Measurements from ENCODE around the gene CRYBA2.

DNA sequence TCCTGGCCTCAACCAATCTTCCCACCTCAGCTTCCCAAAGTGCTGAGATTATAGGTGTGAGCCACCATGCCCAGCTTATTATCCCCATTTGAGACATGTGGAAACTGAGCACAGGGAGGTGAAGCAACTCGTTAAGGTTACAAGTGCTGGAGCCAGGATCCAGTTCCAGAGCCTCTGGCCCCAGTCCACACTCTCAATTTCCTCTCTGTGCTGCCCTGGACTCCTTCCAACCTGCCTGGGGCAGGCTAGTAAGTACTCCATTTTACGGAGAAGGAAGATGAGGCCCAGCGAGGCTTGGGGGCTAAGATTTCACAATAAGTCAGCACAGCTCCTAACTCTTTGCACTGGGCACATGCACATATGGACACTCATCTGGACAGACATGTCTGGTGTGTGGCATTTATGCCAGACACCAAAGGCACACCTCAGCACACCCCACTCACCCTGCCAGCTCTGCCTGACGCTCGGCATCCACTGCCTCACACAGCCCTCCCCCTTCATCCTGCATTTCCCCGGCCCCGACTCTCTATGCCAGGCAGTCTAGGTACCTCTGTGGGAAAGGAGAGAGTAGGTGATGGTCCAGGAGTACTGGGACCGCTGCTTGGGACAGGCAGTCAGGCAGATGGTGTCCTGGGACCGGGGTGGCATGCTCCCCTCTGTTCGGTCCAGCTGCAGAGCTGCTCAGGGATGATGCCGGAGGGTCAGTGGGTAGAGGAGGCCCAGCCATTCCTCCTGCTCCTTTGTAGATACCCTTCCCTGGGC lies 27.6 kb upstream of the CRYBA2 start:
- TF ChIP-seq, protein P1, sequence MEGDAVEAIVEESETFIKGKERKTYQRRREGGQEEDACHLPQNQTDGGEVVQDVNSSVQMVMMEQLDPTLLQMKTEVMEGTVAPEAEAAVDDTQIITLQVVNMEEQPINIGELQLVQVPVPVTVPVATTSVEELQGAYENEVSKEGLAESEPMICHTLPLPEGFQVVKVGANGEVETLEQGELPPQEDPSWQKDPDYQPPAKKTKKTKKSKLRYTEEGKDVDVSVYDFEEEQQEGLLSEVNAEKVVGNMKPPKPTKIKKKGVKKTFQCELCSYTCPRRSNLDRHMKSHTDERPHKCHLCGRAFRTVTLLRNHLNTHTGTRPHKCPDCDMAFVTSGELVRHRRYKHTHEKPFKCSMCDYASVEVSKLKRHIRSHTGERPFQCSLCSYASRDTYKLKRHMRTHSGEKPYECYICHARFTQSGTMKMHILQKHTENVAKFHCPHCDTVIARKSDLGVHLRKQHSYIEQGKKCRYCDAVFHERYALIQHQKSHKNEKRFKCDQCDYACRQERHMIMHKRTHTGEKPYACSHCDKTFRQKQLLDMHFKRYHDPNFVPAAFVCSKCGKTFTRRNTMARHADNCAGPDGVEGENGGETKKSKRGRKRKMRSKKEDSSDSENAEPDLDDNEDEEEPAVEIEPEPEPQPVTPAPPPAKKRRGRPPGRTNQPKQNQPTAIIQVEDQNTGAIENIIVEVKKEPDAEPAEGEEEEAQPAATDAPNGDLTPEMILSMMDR (conservative IDR thresholded peaks at IDR 0.05 in 1 of 2, IDR thresholded peaks at IDR 0.05 in 1 of 2; ENCODE audit: extremely low read depth in 1 of 2, insufficient read depth in 1 of 2, low read depth in 1 of 2, low read length in 2 of 2) = no peak
- no peak for TF ChIP-seq EZH2 (IDR thresholded peaks at IDR 0.05; ENCODE audit: borderline replicate concordance, low read length)

All from mammary epithelial cell (primary cell).